Measurements from ENCODE around the gene E2F2. TPM values are rescaled to one million over a fixed set of nuclear protein-coding genes. Genes with fewer than 3 reads are reported as not detected.

Gene E2F2
- total and polyA plus RNA-seq, 12 donors: 0.07 to 3.7 (median 0.35) TPM; not detected in 1

DNA sequence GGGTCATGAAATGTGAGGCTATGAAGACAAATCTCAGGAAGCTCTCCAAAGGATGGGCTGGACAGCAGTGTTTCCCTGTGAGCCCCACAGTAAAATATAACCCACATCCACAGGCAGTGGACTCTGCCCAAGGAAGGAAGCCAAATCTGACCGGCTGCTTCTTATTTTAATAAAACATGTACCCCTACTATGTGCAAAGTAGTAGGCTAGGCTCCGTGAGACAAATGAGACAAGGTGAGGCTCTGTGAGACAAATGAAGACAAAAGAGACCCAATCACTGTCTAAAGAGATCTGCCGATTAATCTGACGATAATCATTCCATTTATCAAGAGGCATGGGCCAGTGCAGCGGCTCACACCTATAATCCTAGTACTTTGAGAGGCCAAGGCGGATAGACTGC, 49.1 kb downstream of the E2F2 start:
- intact Hi-C loops (cut with DNase I): loop anchor here in 1 of 2 donors (10.0 kb wide), 1 partner anchor 137 kb away; the partner anchor contains the start of gene HNRNPR
- Histone ChIP-seq H3K27me3 (no peaks in the 10 kb centered on the region), H3K4me1 (replicated peaks in 1 of 2) (peaks cover 25 to 39% of the 10 kb centered on the region in 2 donors), H3K4me3 (peak overlapping the region in 1 of 4 donors; percentile 17), H3K27ac (no peak overlapping the region), H3K9me3 (replicated peaks in 1 of 3) (no peaks in the 10 kb centered on the region), H3K36me3 (replicated peaks in 1 of 2) (no peaks in the 10 kb centered on the region)
- TF ChIP-seq POLR2A (IDR thresholded peaks at IDR 0.05): no peak
- TF ChIP-seq, protein P1, sequence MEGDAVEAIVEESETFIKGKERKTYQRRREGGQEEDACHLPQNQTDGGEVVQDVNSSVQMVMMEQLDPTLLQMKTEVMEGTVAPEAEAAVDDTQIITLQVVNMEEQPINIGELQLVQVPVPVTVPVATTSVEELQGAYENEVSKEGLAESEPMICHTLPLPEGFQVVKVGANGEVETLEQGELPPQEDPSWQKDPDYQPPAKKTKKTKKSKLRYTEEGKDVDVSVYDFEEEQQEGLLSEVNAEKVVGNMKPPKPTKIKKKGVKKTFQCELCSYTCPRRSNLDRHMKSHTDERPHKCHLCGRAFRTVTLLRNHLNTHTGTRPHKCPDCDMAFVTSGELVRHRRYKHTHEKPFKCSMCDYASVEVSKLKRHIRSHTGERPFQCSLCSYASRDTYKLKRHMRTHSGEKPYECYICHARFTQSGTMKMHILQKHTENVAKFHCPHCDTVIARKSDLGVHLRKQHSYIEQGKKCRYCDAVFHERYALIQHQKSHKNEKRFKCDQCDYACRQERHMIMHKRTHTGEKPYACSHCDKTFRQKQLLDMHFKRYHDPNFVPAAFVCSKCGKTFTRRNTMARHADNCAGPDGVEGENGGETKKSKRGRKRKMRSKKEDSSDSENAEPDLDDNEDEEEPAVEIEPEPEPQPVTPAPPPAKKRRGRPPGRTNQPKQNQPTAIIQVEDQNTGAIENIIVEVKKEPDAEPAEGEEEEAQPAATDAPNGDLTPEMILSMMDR (IDR thresholded peaks at IDR 0.05): no peak
- DNase-seq: no peak
- WGBS, 4 donors: 87 to 96% (median 92%) methylated on average over 5 to 6 of the region's 6 CpGs

DNA sequence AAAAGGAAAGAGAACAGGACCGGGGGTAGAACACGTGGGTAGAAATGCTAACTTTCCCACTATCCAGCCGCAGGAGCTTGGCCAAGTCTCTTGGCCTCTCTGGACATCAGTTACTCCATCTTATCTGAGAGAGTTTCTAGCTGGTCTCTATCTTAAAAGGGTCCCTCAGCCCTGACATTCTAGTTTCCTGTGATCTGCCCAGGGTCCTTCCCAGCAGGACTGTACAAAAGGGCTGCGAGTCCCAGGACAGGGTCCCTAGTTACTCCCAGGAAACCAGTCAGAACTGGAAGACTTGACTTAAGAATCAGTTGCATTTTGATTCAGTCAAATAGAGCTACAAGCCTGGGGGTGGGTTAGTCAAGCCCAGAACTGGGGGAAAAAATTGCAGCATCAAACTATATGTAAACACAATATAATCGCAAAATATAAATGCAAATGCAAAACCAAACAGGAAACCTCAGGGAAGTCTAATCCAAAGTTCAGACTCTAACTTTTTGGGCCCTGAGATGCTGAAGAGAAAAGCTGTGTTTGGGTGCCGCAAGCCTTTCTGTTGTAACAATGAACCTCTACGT, 49.9 kb downstream of the E2F2 start:
- H3K36me3 ChIP-seq (replicated peaks in 1 of 2): no peaks in the 10 kb centered on the region
- H3K4me1 ChIP-seq (replicated peaks in 1 of 2): peaks cover 25 to 38% of the 10 kb centered on the region in 2 donors
- H3K27me3 ChIP-seq: no peaks in the 10 kb centered on the region
- TF ChIP-seq, protein P1 (IDR thresholded peaks at IDR 0.05): no peak
- no peak for TF ChIP-seq POLR2A (IDR thresholded peaks at IDR 0.05)
- H3K27ac ChIP-seq: peak overlapping the region in 1 of 5 donors; percentile 14
- intact Hi-C loops (cut with DNase I): loop anchor here in 1 of 2 donors (10.0 kb wide), 1 partner anchor 136 kb away; the partner anchor contains the start of gene HNRNPR
- H3K9me3 ChIP-seq (replicated peaks in 1 of 3): no peaks in the 10 kb centered on the region
- 86 to 91% (median 88%) methylated on average over 7 of the region's 7 CpGs for WGBS, 4 donors
- no peak overlapping the region for H3K4me3 ChIP-seq
- DNase-seq: no peak

DNA sequence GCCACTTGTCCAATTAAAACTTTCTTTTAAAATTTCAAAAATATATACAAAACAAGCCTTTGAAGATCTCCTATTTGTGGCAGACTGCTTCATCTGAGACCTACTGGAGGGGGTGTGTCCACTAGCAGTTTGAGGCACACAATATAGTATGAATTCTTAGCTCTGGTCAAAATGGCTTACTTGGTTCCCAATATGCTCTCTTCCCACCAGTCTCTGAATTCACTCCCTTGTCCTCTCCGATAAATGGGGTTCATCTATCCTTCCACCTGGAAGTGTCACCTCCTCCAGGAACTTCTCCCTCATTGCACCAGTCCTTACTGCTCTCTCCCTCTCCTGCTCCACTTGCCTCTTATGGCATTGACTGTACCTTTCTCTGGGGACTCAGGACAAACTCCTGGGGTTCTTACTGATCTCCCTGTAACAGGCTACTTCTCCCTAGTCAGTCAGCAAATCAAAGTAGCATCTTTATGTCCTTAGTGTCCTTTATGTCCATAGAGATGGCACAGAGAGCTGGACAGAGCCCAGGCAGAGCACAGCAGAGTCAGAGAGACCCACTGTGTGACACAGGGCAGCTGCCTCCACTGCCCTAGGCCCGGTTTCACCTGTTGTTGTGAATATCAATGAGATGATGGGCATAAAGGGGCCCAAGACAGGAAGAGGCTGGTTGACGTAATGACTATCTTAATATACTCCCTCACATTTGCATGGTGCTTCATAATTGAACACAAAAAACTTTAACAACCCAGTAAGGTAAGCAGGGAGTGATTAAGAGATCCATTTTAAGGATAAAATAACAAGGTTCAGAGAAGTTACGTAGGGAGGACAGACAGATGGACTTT, 50.6 kb downstream of the E2F2 start:
- H3K27ac ChIP-seq: peak overlapping the region in 4 of 5 donors; percentile 31 to 78 (median 73)
- intact Hi-C loops (cut with DNase I): loop anchor here in 1 of 2 donors (10.0 kb wide), 1 partner anchor 136 kb away; the partner anchor contains the start of gene HNRNPR
- TF ChIP-seq, protein P1 (IDR thresholded peaks at IDR 0.05): no peak
- TF ChIP-seq POLR2A (IDR thresholded peaks at IDR 0.05): no peak

DNA sequence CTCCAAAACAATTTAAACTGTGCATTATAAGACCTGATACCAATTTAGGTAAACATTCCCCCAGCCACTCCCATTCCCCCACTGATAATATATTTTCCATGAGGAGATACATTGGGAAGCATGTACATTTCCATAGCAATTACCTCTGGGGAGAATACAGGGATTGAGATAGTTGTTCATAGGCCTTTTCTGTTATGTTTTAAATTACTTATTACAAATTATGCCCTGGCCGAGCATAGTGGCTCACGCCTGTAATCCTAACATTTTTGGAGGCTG, 51.4 kb downstream of the E2F2 start:
- 79 to 95% (median 87%) methylated on average over 2 of the region's 2 CpGs for WGBS, 4 donors
- Histone ChIP-seq H3K36me3 (replicated peaks in 1 of 2) (no peaks in the 10 kb centered on the region), H3K27me3 (no peaks in the 10 kb centered on the region), H3K27ac (peak overlapping the region; percentile 32 to 80 (median 75)), H3K9me3 (replicated peaks in 1 of 3) (no peaks in the 10 kb centered on the region), H3K4me3 (no peak overlapping the region), H3K4me1 (replicated peaks in 1 of 2) (peaks cover 19 to 33% of the 10 kb centered on the region in 2 donors)
- intact Hi-C loops (cut with DNase I): no loop called here
- TF ChIP-seq, protein P1 (IDR thresholded peaks at IDR 0.05): no peak
- no peak for TF ChIP-seq POLR2A (IDR thresholded peaks at IDR 0.05)
- DNase-seq: no peak

More for the DNA sequence above, 50.6 kb downstream of the E2F2 start:
- WGBS, 4 donors: 83 to 97% (median 90%) methylated on average over 4 of the region's 4 CpGs
- Histone ChIP-seq H3K27me3 (no peaks in the 10 kb centered on the region), H3K4me1 (replicated peaks in 1 of 2) (peaks cover 25 to 35% of the 10 kb centered on the region in 2 donors), H3K4me3 (no peak overlapping the region), H3K9me3 (replicated peaks in 1 of 3) (no peaks in the 10 kb centered on the region), H3K36me3 (replicated peaks in 1 of 2) (no peaks in the 10 kb centered on the region)
- no peak for DNase-seq
